Measurements from ENCODE around the gene MTMR12.

DNA sequence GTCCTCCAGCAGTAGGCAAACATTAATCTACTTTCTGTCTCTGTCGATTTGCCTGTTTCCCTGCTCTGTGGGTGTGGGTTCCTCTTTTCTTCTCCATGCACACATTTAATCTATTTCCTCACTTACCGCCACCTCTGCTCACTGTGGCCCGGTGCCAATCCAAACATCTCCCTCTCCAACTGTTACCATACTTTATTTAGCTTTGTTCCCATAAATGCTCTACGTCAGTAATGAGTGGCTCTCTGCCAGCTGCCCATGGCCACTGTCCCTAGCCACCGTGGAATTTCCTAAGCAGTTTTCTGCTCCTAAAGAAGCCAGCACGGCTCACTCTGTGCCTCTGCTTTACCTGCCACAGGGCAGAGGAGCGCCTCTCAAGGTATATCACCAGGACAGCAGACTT lies 119.1 kb downstream of the MTMR12 start:
- no peak for TF ChIP-seq POLR2A (IDR thresholded peaks at IDR 0.05; ENCODE audit: low read depth, low read length)
- TF ChIP-seq TAF1 (IDR thresholded peaks at IDR 0.05; ENCODE audit: borderline replicate concordance, low read depth, low read length): no peak

All from GM12892 (cell line).